DOHH2 (cell line): ENCODE data around the gene PDRG1.
A peak's percentile ranks its signal among the peaks of the same experiment; 100 is the strongest.

Experiments
- H3F3A ChIP-seq: fragments of 200-600 bp; sonication (generic), shearing (Covaris generic); 2 replicates; pipeline ENCODE4 v1.6.0; 2016; ENCODE audit warnings: antibody characterized with exemption, mild to moderate bottlenecking; ENCODE audit not compliant: control insufficient read depth, insufficient read depth
- H3K27ac ChIP-seq: fragments of 200-600 bp; sonication (generic); 2 replicates; pipeline ENCODE4 v1.5.1; 2014; ENCODE audit warnings: low read depth, mild to moderate bottlenecking, low read length, moderate library complexity
- H3K27me3 ChIP-seq: fragments of 200-600 bp; sonication (generic); 2 replicates; pipeline ENCODE4 v1.6.1; 2014; ENCODE audit warnings: mild to moderate bottlenecking, low read length, mixed read lengths; ENCODE audit not compliant: control insufficient read depth
- H3K36me3 ChIP-seq: fragments of 200-600 bp; sonication (generic); 2 replicates; pipeline ENCODE4 v1.6.1; 2014; ENCODE audit warnings: mild to moderate bottlenecking, low read length, moderate library complexity, mixed read lengths; ENCODE audit not compliant: control insufficient read depth
- H3K4me1 ChIP-seq: fragments of 200-600 bp; sonication (generic); 2 replicates; pipeline ENCODE4 v1.6.1; 2014; ENCODE audit warnings: mild to moderate bottlenecking, low read length, mixed read lengths; ENCODE audit not compliant: control insufficient read depth
- H3K4me2 ChIP-seq: fragments of 200-600 bp; sonication (generic); 2 replicates; pipeline ENCODE4 v1.6.0; 2014; ENCODE audit warnings: mild to moderate bottlenecking, low read length, moderate library complexity
- H3K4me3 ChIP-seq: fragments of 200-600 bp; sonication (generic); 2 replicates; pipeline ENCODE4 v1.5.1; 2014; ENCODE audit warnings: mild to moderate bottlenecking, low read length, mixed read lengths
- H3K79me2 ChIP-seq: fragments of 200-600 bp; sonication (generic); 2 replicates; pipeline ENCODE4 v1.6.1; 2014; ENCODE audit warnings: mild to moderate bottlenecking, low read length, mixed read lengths; ENCODE audit not compliant: control insufficient read depth
- H3K9me2 ChIP-seq: fragments of 200-600 bp; sonication (generic); replicated peaks from 2 replicates; pipeline ENCODE4 v1.6.1; 2014; ENCODE audit warnings: mild to moderate bottlenecking, low read length, mixed read lengths; ENCODE audit not compliant: control insufficient read depth
- H3K9me3 ChIP-seq: fragments of 200-600 bp; sonication (generic); 2 replicates; pipeline ENCODE4 v1.6.1; 2014; ENCODE audit warnings: antibody characterized with exemption, low read length, mixed read lengths; ENCODE audit not compliant: control insufficient read depth, insufficient read depth
- H4K20me1 ChIP-seq: fragments of 200-600 bp; sonication (generic); 2 replicates; pipeline ENCODE4 v1.6.0; 2014; ENCODE audit warnings: low read depth, mild to moderate bottlenecking, antibody characterized with exemption, low read length, moderate library complexity; ENCODE audit not compliant: control insufficient read depth, insufficient read depth
- CTCF ChIP-seq: fragments of 200-600 bp; sonication (generic); IDR thresholded peaks from one replicate; pipeline ENCODE4 v1.5.1; 2014; ENCODE audit warnings: antibody characterized with exemption, mild to moderate bottlenecking, low read depth, low read length; ENCODE audit not compliant: poor library complexity, severe bottlenecking
- EZH2phosphoT487 ChIP-seq: fragments of 200-600 bp; sonication (generic); IDR thresholded peaks from 2 replicates; pipeline ENCODE4 v1.6.1; 2017; ENCODE audit warnings: borderline replicate concordance, mild to moderate bottlenecking, antibody characterized with exemption, low read length, moderate library complexity, mixed read lengths

The PDRG1 gene

GRCh38 chr20:31967830-31968249, 16.0 kb upstream of the PDRG1 start, which contains the start of gene XKR7:
Gene XKR7, plus strand, starts transcription at chr20:31968151. Its CDS starts 25 bp downstream, at chr20:31968176.
- Histone ChIP-seq H3K4me1 (peaks cover 3% of the 10 kb centered on the region; the same call in 1 of the 2 replicates), H3K9me3 (no peaks in the 10 kb centered on the region), H3K27me3 (peaks cover 56% of the 10 kb centered on the region), H3F3A (no peaks in the 10 kb centered on the region), H3K79me2 (no peaks in the 10 kb centered on the region), H3K4me2 (peak within 1 kb of the TSS; percentile 51), H4K20me1 (no peaks in the 10 kb centered on the region), H3K27ac (no peak within 1 kb of the TSS), H3K36me3 (no peaks in the 10 kb centered on the region), H3K4me3 (peak within 1 kb of the TSS; percentile 56), H3K9me2 (no peaks in the 10 kb centered on the region)
- TF ChIP-seq EZH2phosphoT487 (no peak), CTCF (no peak)

GRCh38 chr20:31966991-31967655, 15.3 kb upstream of the PDRG1 start:
- Histone ChIP-seq H3K27me3 (peaks cover 56% of the 10 kb centered on the region), H3K4me3 (peak overlapping the region; percentile 36), H4K20me1 (no peaks in the 10 kb centered on the region), H3K36me3 (no peaks in the 10 kb centered on the region), H3K9me3 (no peaks in the 10 kb centered on the region), H3K79me2 (no peaks in the 10 kb centered on the region), H3F3A (no peaks in the 10 kb centered on the region), H3K27ac (no peak overlapping the region), H3K4me1 (peaks cover 3% of the 10 kb centered on the region; the same call in 1 of the 2 replicates), H3K4me2 (peak overlapping the region; percentile 35), H3K9me2 (no peaks in the 10 kb centered on the region)
- TF ChIP-seq CTCF (no peak), EZH2phosphoT487 (no peak)

GRCh38 chr20:31963889-31964288, 12.0 kb upstream of the PDRG1 start:
- no peaks in the 10 kb centered on the region for H3F3A ChIP-seq
- no peak overlapping the region for H3K27ac ChIP-seq
- no peaks in the 10 kb centered on the region for H4K20me1 ChIP-seq
- no peaks in the 10 kb centered on the region for H3K79me2 ChIP-seq
- H3K9me2 ChIP-seq, result no peaks in the 10 kb centered on the region
- no peaks in the 10 kb centered on the region for H3K9me3 ChIP-seq
- H3K36me3 ChIP-seq, result no peaks in the 10 kb centered on the region
- no peak for TF ChIP-seq CTCF
- peaks cover 34% of the 10 kb centered on the region for H3K27me3 ChIP-seq
- peaks cover 3% of the 10 kb centered on the region; the same call in 1 of the 2 replicates for H3K4me1 ChIP-seq
- no peak overlapping the region for H3K4me2 ChIP-seq
- no peak overlapping the region for H3K4me3 ChIP-seq
